Measurements from ENCODE around the gene BRD3. TPM values are rescaled to one million over a fixed set of nuclear protein-coding genes. Genes with fewer than 3 reads are reported as not detected.
"Not testable (repeated sequence)": the region's sequence is repeated elsewhere in the genome, so short reads cannot be mapped to it uniquely, and the experiment has no call there.

The BRD3 gene
- total RNA-seq, 1 experiment from 2014 or later = 4.0 TPM

DNA sequence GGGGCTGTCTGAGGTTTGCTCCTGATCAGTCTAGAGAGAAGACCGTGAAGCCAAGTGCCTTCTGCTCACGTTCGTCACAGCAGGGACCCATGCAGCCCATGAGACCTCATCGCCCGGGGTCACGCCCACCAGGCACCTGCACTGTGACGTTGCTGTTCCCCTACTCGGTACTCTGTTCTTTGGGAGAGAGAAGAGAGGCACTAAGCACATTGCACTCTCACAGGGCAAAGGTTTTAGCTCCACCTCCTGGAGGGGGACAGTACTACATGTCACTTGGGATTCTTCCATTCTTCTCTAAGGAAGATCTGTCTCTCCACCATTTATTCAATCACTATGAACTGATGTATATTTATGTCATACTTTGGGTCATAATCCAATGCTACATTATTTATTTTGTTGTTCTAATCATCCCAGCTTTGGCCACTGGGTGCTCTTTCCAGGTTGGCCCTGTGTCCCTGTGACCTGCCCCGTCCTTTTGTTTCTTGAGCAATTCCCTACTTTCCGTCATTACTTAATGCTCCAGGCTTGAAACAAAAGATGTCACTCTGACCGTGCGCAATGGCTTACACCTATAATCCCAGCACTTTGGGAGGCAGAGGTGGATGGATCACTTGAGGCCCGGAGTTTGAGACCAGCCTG, 31.4 kb upstream of the BRD3 start:
- H4K20me1 ChIP-seq (ENCODE audit: insufficient read depth, low read depth, low read length) = no peaks in the 10 kb centered on the region
- H2AFZ ChIP-seq (ENCODE audit: low read length) = no peak overlapping the region
- no peaks in the 10 kb centered on the region; the same call in 1 of the 2 replicates for H3K27me3 ChIP-seq (ENCODE audit: low read length)
- no peak overlapping the region for H3K9ac ChIP-seq (ENCODE audit: low read length)
- no peaks in the 10 kb centered on the region for H3K36me3 ChIP-seq (ENCODE audit: insufficient read depth, low read length)
- peak overlapping the region; percentile 51; the same call in 1 of the 2 replicates for H3K27ac ChIP-seq (ENCODE audit: low read length)
- peaks cover 18% of the 10 kb centered on the region for H3K4me1 ChIP-seq (ENCODE audit: low read length)
- no peaks in the 10 kb centered on the region; the same call in 1 of the 2 replicates for H3K9me3 ChIP-seq (ENCODE audit: low read length)
- peak; percentile 92 for DNase-seq
- no peak overlapping the region for H3K4me2 ChIP-seq (ENCODE audit: low read depth, low read length, poor library complexity, severe bottlenecking)
- H3K9me2 ChIP-seq (replicated peaks; ENCODE audit: insufficient read depth, low read length) = no peaks in the 10 kb centered on the region
- H3K4me3 ChIP-seq (ENCODE audit: low read length) = no peak overlapping the region
- H3K79me2 ChIP-seq (ENCODE audit: low read length) = no peaks in the 10 kb centered on the region

DNA sequence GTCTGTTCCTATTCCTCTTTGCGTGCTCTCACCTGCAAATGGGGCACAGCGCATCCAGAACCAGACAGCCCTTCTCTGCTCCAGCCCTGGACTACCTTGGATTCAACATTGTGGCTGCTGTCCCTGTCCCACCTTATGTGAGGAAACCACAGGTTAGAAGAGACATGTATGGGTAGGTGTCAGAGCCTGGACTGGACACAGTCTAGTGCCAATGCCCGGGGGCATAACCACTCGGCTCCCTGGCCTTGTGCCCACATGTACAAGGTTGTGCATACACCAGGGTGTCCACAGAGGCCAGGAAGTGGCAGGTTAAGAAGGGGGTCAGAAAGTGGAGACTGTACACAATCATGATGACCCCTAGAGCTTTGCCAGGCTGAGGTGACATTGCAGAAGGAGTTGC, 22.1 kb upstream of the BRD3 start:
- Histone ChIP-seq H4K20me1 (ENCODE audit: insufficient read depth, low read depth, low read length) (no peaks in the 10 kb centered on the region), H3K4me1 (ENCODE audit: low read length) (no peaks in the 10 kb centered on the region), H3K9ac (ENCODE audit: low read length) (no peak overlapping the region), H2AFZ (ENCODE audit: low read length) (no peak overlapping the region), H3K27me3 (ENCODE audit: low read length) (no peaks in the 10 kb centered on the region), H3K27ac (ENCODE audit: low read length) (no peak overlapping the region), H3K36me3 (ENCODE audit: insufficient read depth, low read length) (no peaks in the 10 kb centered on the region), H3K9me2 (replicated peaks; ENCODE audit: insufficient read depth, low read length) (no peaks in the 10 kb centered on the region), H3K4me3 (ENCODE audit: low read length) (no peak overlapping the region), H3K9me3 (ENCODE audit: low read length) (no peaks in the 10 kb centered on the region), H3K4me2 (ENCODE audit: low read depth, low read length, poor library complexity, severe bottlenecking) (no peak overlapping the region), H3K79me2 (ENCODE audit: low read length) (no peaks in the 10 kb centered on the region)
- no peak for DNase-seq

DNA sequence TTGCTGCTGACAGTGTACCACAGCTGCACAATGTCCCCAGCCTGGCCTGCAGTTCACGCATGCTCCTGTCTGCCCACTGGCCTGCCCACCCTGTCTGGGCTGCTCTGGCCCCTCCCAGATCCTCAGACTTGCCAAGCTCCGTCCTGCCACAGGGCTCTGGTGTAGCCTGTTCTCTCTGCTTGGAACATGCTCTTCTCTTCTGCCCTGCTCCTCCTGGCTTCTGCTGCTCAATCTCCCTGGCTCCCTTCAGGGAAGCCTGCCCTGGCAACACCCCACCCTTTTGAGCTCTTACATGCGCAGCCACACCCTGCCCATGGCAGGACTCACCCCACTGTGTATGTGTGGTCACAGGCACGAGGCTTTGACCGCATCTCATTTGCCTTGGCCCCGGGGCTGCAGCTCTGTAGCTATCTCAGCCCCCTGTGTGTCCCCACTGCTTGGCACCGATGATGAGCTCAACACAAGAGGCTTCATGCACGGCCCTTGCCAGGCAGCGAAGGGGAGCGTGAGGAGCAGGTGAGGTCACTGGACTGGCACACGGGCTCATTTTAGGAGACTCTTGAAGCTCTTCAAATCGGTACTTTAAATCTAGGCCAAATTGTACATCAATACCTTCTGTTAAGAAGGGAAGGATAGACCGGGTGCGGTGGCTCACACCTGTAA, 20.4 kb upstream of the BRD3 start:
- DNase-seq = no peak
- Histone ChIP-seq H3K79me2 (ENCODE audit: low read length) (no peaks in the 10 kb centered on the region), H3K36me3 (ENCODE audit: insufficient read depth, low read length) (no peaks in the 10 kb centered on the region), H3K9me2 (replicated peaks; ENCODE audit: insufficient read depth, low read length) (no peaks in the 10 kb centered on the region), H3K9me3 (ENCODE audit: low read length) (no peaks in the 10 kb centered on the region), H2AFZ (ENCODE audit: low read length) (no peak overlapping the region), H3K9ac (ENCODE audit: low read length) (no peak overlapping the region), H3K4me2 (ENCODE audit: low read depth, low read length, poor library complexity, severe bottlenecking) (no peak overlapping the region), H3K27ac (ENCODE audit: low read length) (no peak overlapping the region), H4K20me1 (ENCODE audit: insufficient read depth, low read depth, low read length) (no peaks in the 10 kb centered on the region), H3K4me1 (ENCODE audit: low read length) (no peaks in the 10 kb centered on the region), H3K4me3 (ENCODE audit: low read length) (no peak overlapping the region), H3K27me3 (ENCODE audit: low read length) (no peaks in the 10 kb centered on the region)

DNA sequence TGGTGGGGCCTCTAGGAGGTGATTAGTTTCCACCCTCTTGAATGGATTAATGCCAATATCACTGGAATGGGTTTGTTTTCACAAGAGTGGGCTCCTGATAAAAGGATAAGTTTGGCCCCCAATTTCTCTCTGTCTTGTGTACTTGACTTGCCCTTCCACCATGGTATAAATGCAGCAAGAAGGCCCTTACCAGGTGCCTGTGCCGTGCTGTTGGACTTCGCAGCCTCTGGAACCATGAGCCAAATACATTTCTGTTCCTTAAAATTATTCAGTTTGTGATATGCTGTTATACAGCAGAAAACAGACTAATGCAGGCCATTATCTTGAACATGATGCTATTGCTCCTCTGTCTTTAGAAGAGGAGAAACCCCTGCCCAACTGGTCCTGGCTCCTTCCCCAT, 17.8 kb upstream of the BRD3 start:
- Histone ChIP-seq H3K9me3 (ENCODE audit: low read length) (no peaks in the 10 kb centered on the region), H2AFZ (ENCODE audit: low read length) (no peak overlapping the region), H3K27me3 (ENCODE audit: low read length) (no peaks in the 10 kb centered on the region), H3K4me3 (ENCODE audit: low read length) (no peak overlapping the region), H3K4me2 (ENCODE audit: low read depth, low read length, poor library complexity, severe bottlenecking) (no peak overlapping the region), H3K9me2 (replicated peaks; ENCODE audit: insufficient read depth, low read length) (no peaks in the 10 kb centered on the region), H3K27ac (ENCODE audit: low read length) (no peak overlapping the region), H3K4me1 (ENCODE audit: low read length) (no peaks in the 10 kb centered on the region), H3K9ac (ENCODE audit: low read length) (no peak overlapping the region), H3K36me3 (ENCODE audit: insufficient read depth, low read length) (no peaks in the 10 kb centered on the region), H3K79me2 (ENCODE audit: low read length) (no peaks in the 10 kb centered on the region), H4K20me1 (ENCODE audit: insufficient read depth, low read depth, low read length) (no peaks in the 10 kb centered on the region)
- no peak for DNase-seq

DNA sequence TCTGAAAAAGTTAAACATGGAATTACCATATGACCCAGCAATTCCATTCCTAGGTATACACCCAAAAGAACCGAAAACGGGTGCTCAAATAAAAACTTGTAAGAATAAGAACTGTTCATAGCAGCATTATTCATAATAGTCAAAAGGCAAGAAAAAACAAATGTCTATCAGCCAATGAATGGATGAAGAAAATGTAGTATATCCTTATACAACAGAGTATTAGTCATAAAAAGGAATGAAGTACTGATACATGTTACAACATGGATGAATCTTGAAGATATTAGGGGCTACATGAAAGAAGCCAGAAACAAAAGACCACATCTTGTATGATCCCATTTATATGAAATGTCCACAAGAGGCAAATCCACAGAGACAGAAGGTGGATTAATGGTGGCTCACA, 15.6 kb upstream of the BRD3 start:
- no peaks in the 10 kb centered on the region for H3K79me2 ChIP-seq (ENCODE audit: low read length)
- H3K4me1 ChIP-seq (ENCODE audit: low read length) = no peaks in the 10 kb centered on the region
- no peak overlapping the region for H3K4me2 ChIP-seq (ENCODE audit: low read depth, low read length, poor library complexity, severe bottlenecking)
- H3K36me3 ChIP-seq (ENCODE audit: insufficient read depth, low read length) = no peaks in the 10 kb centered on the region
- H3K27me3 ChIP-seq (ENCODE audit: low read length) = no peaks in the 10 kb centered on the region
- no peak overlapping the region for H3K9ac ChIP-seq (ENCODE audit: low read length)
- no peaks in the 10 kb centered on the region for H3K9me2 ChIP-seq (replicated peaks; ENCODE audit: insufficient read depth, low read length)
- no peak for DNase-seq
- H3K9me3 ChIP-seq (ENCODE audit: low read length) = no peaks in the 10 kb centered on the region
- no peak overlapping the region for H3K27ac ChIP-seq (ENCODE audit: low read length)
- no peak overlapping the region for H3K4me3 ChIP-seq (ENCODE audit: low read length)
- H2AFZ ChIP-seq (ENCODE audit: low read length) = no peak overlapping the region
- no peaks in the 10 kb centered on the region for H4K20me1 ChIP-seq (ENCODE audit: insufficient read depth, low read depth, low read length)

DNA sequence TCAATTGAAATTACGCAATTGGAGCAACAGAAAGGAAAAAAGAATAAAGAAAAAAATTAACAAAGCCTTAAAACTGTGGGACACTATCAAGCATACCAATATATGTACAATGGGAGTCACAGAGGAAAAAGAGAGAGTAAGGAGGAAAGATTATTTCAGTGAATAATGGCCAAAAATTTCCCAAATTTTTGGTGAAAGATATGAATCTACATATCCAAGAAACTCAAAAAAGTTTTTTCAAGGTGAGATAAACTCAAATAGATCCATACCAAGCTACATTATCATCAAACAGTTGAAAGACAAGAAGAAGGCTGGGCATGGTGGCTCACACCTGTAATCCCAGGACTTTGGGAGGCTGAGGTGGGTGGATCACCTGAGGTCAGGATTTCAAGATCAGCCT, 8.8 kb upstream of the BRD3 start:
- H3K4me1 ChIP-seq (ENCODE audit: low read length) = no peaks in the 10 kb centered on the region
- no peak overlapping the region for H3K9ac ChIP-seq (ENCODE audit: low read length)
- no peaks in the 10 kb centered on the region for H3K36me3 ChIP-seq (ENCODE audit: insufficient read depth, low read length)
- DNase-seq = no peak
- no peak overlapping the region for H3K4me2 ChIP-seq (ENCODE audit: low read depth, low read length, poor library complexity, severe bottlenecking)
- H3K27ac ChIP-seq (ENCODE audit: low read length) = no peak overlapping the region
- H3K4me3 ChIP-seq (ENCODE audit: low read length) = no peak overlapping the region
- H3K27me3 ChIP-seq (ENCODE audit: low read length) = no peaks in the 10 kb centered on the region
- H4K20me1 ChIP-seq (ENCODE audit: insufficient read depth, low read depth, low read length) = no peaks in the 10 kb centered on the region
- no peaks in the 10 kb centered on the region for H3K9me2 ChIP-seq (replicated peaks; ENCODE audit: insufficient read depth, low read length)
- no peaks in the 10 kb centered on the region for H3K9me3 ChIP-seq (ENCODE audit: low read length)
- H2AFZ ChIP-seq (ENCODE audit: low read length) = no peak overlapping the region
- no peaks in the 10 kb centered on the region for H3K79me2 ChIP-seq (ENCODE audit: low read length)

DNA sequence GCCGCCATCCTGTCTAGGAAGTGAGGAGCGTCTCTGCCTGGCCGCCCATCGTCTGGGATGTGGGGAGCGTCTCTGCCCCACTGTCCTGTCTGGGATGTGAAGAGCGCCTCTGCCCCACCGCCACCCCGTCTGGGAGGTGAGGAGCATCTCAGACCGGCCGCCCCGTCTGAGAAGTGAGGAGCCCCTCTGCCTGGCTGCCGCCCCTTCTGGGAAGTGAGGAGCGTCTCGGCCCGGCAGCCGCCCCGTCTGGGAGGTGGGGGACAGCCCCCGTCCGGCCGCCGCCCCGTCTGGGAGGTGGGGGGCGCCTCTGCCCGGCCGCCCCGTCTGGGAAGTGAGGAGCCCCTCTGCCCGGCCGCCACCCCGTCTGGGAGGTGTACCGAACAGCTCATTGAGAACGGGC, 7.9 kb upstream of the BRD3 start:
- H4K20me1 ChIP-seq (ENCODE audit: insufficient read depth, low read depth, low read length); H3K79me2 ChIP-seq (ENCODE audit: low read length); H3K9me3 ChIP-seq (ENCODE audit: low read length); H3K4me1 ChIP-seq (ENCODE audit: low read length); H3K4me2 ChIP-seq (ENCODE audit: low read depth, low read length, poor library complexity, severe bottlenecking); H3K27ac ChIP-seq (ENCODE audit: low read length); H3K9me2 ChIP-seq (replicated peaks; ENCODE audit: insufficient read depth, low read length); H3K9ac ChIP-seq (ENCODE audit: low read length); DNase-seq; H2AFZ ChIP-seq (ENCODE audit: low read length); H3K36me3 ChIP-seq (ENCODE audit: insufficient read depth, low read length); H3K27me3 ChIP-seq (ENCODE audit: low read length); H3K4me3 ChIP-seq (ENCODE audit: low read length): not testable (repeated sequence)

DNA sequence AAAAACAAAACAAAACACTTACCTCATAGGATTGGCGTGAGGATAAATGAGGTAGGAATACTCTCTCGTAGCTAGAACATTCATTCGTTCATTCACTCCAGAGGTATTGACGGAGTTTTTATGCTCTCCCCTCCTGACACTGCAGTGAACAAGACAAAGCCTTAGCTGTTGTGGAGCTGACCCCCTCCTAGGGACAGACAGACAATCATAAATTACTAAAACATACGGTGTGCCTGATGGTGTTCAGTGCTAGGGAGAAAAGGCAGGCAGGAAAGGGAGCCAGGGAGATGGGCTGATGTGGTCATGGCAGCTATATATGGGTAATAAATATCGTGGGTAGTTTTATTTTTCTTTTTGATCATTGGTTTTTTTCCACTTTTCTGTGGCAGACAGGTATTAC, 5.7 kb upstream of the BRD3 start:
- Histone ChIP-seq H3K9me3 (ENCODE audit: low read length) (no peaks in the 10 kb centered on the region), H3K4me1 (ENCODE audit: low read length) (peaks cover 8% of the 10 kb centered on the region), H3K9ac (ENCODE audit: low read length) (no peak overlapping the region), H3K27me3 (ENCODE audit: low read length) (no peaks in the 10 kb centered on the region), H2AFZ (ENCODE audit: low read length) (no peak overlapping the region), H3K36me3 (ENCODE audit: insufficient read depth, low read length) (no peaks in the 10 kb centered on the region), H3K27ac (ENCODE audit: low read length) (no peak overlapping the region), H4K20me1 (ENCODE audit: insufficient read depth, low read depth, low read length) (no peaks in the 10 kb centered on the region), H3K4me3 (ENCODE audit: low read length) (no peak overlapping the region), H3K4me2 (ENCODE audit: low read depth, low read length, poor library complexity, severe bottlenecking) (no peak overlapping the region), H3K9me2 (replicated peaks; ENCODE audit: insufficient read depth, low read length) (no peaks in the 10 kb centered on the region), H3K79me2 (ENCODE audit: low read length) (no peaks in the 10 kb centered on the region)
- DNase-seq = no peak

Data from Karpas-422 (cell line).